ENCODE data around the gene LIMCH1.

Gene LIMCH1

DNA sequence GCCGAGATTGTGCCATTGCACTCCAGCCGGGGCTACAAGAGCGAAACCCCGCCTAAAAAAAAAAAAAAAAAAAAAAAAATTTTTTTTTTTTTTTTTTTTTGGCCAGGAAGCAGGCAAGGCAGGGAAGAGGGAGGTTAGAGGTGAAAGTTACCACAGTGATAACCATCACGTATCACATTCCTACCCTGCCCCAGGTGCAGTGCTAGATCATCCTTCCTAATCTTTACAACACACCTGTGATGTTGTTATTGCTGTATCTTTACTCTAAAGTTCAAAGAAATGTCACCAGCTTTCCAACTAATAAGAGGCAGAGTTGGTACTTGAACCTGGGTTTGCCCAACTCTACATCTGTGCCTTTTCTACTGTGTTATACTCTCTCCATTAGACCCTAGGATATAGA is 7.2 kb upstream of the LIMCH1 start:
- DNase-seq: no peak

DNA sequence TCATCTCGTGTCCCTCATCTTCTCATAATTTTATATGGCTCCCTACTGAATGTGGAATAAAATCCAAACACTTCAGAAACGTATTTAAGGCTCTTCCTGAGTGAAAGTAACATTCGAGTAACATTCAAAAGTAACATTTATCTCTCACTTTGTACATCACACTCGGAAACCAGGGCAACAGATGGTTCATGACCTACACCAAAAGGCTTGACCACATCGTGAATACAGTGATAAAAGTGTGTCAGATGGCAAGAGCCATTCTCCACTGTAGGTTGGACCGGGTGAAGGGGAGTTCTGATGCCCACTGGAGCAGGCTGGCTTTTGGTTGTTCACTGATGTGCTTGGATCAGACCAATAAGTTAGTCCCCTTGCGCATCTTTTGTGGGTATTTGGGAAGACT is 5.6 kb upstream of the LIMCH1 start:
- DNase-seq: no peak

DNA sequence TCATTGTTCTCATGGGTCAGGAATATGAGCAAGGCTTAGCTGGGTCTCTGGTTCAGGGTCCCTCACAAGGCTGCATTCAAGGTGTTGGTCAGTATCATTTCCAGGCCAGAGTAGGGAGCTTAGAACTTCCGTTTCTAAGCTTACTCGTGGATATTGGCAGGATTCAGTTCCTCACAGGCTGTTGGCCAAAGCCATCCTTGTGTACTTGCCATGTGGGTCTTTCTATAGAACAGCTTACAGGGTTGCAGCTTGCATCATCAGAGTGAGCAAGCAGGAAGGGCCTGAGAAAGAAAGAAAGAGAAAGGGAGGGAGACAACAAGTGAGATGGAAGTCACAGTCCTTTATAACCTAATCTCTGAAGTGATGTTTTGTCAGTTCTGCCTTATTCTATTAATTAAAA is 5.1 kb upstream of the LIMCH1 start:
- DNase-seq: no peak

DNA sequence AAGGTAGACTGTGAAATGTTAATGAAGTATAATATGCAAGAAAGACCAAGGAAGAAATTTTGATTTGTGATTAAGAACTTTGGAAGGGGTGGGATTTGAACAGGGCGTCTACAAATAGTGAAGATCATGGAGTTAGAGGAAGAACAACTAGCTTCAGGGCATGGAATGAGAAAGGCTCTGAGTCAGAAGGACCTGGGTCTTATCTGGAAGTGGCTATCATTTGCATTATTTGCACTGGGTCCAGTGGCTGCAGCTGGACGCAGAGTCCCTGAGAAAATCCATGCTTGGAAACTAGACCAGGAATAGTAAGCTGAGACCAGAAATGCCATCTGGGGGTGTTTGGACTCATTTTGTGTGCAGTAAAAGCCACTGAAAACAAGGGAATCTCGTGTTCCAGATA is 4.3 kb upstream of the LIMCH1 start:
- DNase-seq: no peak

DNA sequence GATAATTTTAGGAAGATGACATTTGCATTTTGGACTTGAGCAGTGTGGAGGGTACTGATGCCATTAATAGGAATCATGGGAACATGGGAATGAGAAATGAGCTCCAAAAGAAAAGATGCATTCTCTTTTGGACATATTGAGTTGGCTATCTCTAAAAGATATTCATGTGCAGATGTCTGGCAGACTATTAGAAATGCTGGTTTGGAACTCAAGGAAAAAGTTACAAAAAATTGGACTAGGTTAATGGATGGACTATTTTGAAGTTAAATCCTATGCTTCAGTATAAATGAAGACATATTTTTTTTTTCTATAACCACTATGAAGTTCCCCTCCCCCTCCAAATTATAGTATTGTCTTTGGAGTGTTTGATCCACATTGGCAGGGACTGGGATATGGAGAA is 3.6 kb upstream of the LIMCH1 start:
- DNase-seq: no peak

DNA sequence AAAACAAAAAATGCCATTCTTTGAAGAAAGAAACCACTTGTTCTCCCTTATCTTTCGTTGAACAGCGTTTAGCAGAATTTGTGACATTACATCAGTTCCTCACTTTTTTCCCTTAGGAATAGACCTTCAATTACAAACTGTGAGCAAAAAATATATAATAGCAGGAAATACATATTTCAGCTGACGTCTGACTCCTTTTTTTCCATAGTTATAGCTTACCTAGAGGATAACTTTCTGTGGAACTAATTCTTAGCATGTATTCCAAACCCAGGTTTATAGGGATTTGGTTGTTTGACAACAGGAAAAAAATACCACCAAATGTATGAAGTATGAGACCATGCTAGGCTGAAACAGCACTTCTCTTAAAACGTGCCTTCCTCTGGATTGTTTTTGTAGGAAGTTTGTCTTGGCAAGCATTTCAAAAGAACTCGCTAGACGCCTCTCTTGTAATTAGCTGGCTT is 2.0 kb upstream of the LIMCH1 start:
- no peak for DNase-seq

DNA sequence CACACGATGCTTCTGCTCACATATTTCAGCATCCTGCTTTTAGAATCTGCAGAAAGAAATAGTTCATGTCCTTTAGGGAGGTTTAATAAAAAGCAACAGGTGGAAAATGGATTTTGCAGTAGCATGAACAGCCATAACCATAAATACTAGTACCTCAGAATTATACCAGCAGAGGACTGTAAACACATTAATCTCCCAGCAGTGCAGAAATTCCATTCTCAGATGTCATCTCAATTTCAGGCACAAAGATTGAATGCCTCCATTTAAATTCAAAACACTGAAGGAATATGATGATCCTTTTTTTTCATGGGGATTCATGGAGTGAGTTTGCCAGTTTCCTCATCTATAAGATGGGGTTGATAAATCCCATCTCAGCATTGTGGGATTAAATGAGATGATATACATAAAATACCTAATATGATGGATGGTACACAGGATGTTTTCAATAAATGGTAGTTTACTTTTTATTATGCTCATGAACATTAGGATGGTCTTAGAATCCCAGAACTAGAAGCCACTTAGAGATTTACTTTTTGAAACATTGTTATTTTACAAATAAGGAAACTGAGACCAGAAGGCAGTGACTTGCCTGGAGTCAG is 566 bp upstream of the LIMCH1 start:
- no peak for DNase-seq

DNA sequence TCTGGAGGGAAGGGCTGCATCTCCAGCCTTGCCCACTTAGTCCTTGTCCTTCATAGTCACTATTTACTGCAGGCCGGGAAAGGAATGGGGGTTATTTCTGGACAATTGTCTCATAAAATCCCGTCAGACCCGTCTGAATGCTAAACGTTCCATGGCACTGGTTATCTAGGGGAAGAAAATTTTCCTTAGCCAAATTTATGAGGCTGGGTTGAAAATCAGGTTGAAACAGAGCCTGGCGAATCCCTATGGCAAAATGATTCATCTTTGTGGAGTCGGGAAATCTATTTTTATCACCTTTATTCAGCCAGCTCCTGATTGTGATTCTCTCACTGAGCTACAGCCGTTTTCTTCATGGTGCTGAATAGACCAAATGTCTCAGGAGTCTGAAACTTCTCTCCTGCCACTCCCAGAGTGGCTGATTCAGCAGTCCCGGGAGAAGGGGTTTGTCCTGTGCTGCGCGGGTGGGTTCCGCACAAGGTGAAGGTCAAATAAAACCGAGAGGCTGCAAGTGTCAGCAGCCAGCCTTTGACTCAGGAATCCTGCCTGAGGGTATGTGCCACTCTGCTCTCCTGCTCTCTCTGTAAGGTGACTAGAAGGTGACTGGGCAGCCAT is 1.0 kb downstream of the LIMCH1 start:
- DNase-seq: no peak

DNA sequence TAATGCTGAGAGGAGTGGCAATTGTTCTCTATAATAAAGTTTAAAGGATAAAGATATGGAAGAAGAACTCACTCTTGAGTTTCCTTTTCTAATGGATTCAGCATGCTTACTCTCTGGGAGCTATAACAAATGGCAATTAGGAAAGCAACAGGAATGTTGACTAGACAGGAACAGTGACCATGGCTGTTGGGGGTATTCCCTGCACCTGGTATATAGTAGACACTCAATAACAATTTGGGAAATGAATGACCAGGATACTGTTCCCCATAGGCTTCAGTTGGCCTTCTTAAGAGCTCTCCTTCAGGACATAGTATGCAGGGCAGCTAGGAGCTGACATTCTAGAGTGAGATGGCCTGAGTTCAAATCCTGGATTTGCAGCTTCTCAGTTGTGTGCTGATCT is 1.8 kb downstream of the LIMCH1 start:
- DNase-seq: no peak

DNA sequence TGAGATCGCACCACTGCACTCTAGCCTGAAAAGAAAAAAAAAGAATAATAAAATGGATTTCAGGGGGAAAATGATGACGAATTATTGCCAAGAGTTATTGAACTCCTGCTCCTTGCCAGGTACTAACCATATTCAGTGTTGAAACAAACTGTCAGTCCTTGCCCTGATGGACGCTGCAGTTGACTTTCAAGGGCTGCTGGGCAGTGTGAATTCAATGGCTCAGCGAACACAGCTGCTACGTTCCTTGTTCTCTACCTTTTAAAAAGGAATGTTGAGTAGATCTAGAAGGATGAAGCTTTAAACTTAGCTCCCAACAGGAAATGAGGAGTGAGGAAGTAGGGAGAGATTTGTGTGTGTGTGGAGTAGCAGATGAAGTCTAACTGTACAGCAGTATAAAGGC is 2.7 kb downstream of the LIMCH1 start:
- no peak for DNase-seq

DNA sequence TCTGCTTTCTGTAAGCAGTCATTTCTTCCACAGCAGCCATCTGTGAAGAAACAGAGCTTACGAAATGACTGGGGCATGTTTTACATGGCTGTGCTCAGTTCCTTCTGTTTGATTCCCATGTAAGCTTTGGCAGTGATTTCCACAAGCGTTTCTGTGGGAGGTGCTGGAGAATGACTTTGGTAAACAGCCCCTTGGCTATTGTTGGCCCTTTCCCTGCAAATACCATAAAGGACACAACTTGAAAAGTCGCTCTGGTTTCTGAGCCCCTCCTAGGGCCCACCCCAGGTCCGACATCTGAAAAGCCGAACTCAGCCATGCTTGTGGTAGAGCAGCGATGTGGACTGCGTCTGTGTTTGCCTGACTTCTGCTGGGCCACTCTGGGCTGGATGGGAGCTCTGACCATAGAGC is 3.7 kb downstream of the LIMCH1 start:
- DNase-seq: no peak

DNA sequence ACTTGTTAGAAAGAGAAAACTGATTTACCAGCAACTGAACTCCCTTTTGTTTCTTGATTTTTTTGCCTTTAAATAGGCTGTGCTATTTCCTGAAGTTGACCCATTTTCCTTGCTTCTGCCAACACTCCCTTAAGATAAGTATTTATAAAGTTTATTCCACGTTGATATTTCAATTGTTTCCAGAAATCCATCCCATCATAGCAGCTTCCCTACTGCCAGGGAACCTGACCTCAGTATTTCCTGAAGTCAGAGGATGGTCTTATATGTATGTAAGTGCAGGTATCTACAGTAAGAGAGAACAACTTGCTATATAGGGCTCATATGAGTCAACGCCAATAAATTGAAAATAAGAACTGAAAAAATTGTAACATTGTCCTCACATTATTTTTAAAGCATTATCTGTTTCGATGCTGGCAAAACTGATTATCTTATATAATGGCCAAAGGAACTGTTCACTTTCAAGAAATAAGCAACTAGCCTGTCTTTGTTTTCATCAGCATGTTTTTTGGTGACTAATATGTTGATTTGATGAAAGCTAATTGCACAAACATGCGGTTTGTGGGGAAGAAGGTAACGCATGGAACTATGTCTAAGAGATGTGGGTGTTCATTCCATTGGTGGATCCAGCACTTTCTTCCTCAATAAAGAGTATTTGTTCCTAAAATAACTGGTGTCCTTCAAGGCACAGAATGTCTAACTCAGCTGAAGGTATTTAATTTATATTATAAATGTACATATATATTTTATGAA is 4.7 kb downstream of the LIMCH1 start:
- DNase-seq: no peak

DNA sequence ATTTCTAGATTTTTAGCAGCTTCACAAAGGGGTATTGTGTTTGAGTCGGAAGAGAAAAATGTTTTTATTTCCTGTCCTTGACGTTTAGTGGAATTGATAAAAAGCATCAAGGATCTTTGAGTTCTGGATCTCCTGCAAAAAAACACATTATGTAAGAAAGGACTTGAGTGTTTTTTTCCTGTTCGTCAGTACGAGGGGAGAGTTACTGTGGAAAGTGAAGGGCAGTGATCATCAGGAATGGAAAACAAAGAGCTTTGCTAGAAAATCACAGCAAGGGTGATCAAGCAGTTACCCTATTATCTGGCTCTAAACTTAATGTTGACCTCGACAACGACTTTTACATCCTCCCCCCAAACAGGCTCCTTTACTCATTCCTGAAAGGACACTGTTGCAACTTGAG is 7.3 kb downstream of the LIMCH1 start:
- no peak for DNase-seq

DNA sequence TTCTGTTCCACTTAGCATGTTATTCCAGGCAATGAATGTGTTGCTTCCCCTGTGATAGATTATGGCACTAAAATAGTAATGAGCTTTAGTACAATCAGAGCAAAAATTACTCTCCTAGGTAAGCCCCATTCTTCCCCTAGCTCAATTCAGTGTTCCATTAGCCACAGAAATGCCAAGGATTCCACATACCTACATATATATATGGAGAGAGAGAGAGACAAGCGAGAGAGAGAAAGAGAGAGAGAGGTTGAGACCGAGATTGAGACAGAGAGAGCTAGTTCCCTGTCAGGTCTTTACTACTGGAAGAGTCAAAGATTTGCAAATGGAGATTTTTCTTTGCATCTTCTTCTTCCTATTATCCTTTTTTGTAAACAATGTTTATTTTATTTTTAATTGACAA is 8.7 kb downstream of the LIMCH1 start:
- no peak for DNase-seq

DNA sequence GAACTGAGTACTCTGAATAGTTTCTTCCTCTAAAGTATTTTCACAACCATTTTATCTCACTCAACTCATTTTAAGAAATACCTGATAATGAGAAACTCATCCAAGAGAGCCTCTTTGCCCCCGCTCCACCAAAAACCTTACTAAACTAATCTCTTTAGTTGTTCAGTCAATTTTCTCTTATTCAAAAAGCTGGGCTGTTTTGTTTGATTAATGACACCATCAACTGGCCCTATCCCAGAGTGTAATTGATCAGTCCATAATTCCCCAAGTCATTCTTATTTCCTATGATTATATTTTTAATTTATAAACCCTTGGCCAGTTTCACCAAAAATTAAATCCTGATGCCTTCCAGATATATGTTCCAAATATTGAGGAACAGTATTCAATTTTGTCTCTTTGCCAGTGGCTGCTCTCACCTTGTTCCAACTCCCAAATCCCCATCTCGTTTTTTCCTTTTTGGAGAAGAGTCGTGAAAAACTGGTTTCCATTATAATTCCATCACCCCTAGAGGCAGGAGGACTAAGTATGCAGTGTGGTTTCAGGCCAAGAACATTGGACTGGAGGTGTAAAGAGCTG is 10.4 kb downstream of the LIMCH1 start:
- DNase-seq: no peak

DNA sequence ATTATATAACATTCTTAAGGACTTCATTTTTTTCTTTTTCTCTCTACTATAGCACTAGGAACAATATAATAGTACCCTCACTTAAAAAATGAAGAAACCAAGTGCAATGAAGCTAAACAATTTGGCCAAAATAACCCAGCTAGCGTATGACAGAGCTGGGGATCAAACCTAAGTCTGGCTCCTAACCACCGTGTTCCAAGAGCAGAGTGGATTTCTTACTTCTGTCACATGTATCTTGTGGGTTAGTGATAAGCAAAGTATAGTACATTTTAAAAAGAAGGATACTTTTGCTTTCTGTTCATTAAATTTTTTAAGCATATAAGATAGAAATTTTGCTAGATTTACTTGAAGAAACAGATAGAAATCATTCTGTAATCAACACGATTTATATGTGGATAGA is 11.5 kb downstream of the LIMCH1 start:
- no peak for DNase-seq

DNA sequence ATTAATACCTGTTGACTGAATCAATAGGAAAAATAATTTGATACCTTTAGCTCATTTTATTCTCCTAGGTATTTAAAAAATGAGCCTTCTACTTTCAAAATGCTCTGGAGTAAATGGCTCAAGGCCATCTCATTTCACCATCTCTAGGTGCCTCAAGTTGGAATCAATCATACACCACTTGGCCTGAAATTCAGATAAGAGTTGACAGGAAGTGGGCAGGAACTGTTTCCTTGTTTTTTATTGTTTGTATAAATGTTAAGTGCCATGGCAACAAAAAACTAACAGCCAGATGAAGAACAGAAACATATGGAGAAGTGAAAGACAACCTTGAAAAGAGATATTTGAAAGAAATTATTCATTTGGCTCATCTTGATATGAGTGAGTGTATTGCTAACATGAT is 12.4 kb downstream of the LIMCH1 start:
- no peak for DNase-seq

DNA sequence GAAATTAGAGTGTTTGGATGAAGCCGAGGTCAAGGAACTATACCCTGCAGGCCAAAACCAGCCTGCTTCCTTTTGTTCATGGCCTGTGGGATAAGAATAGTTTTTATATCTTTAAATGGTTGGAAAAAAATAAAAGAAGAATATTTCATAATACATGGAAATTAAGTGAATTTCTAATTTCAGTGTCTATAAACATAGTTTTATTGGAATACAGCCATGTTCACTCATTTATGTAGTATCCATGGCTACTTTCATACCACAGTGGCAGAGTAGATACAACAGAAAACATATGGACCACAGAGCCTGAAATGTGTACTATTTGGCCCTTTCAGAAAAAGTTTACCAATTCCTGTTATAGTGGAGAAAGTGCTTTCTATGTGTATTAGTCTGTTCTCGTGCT is 13.6 kb downstream of the LIMCH1 start:
- no peak for DNase-seq

DNA sequence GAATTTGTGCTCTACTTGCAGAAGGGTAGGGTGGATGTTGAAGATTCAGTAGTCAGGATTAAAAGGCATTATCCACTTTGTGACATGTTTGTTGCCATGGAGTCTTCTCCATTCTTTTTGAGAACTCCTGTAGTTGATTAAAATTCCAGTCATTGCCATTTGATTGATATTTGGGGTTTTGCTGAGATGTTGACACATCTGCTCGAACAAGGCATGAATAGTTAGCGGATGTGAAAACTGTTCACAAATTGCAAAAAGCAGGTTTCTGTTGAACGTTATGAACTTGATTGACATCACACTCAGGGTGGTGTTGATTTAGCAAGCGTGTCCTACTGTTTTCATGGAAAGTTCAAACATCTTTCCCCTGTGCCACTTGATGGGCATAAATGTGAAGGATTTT is 16.9 kb downstream of the LIMCH1 start:
- no peak for DNase-seq

DNA sequence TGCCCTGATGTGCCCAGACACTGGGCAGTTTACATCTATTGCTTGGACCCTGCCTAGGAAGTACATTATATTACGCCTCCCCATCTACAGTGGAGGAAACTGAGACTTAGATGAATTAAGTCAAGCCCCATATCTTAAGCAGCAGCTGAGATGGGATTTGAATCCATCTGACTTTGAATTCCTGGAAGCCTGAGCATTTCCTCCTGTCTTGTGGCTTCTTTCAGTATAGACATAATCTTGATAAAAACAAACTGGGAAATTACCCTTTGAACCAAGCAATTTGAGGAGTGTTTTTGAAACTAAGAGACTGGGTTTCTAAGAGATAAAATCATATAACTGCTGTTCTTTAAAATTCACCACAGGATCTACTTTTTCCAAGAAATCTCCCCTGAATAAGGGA is 18.6 kb downstream of the LIMCH1 start:
- DNase-seq: no peak

DNA sequence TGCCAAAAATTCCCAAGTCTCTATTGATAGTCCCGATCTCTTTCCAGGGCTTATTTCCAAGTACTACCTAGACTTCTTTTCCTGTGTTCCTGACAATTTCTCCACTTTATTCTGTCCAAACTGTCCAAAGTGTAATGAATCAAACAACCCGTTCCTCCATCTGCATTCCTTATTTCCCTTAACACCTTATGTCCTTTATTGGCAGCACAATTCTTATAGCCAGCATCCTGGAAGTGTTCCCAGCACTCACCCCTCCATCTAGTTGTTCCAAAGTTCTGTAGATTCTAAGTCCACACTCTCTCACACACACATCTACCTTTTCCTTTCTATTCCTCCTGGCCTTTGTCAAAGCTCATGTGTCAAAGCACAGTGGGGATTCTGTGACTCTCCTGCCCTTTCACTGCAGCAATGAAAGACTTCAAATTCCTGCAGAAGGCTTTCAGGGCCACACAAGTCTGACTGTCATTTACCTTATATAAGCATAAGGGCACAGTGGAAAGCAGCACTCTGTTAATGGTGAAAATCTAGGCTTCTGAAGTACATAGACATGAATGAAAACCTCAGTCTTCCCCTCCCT is 22.1 kb downstream of the LIMCH1 start:
- no peak for DNase-seq

DNA sequence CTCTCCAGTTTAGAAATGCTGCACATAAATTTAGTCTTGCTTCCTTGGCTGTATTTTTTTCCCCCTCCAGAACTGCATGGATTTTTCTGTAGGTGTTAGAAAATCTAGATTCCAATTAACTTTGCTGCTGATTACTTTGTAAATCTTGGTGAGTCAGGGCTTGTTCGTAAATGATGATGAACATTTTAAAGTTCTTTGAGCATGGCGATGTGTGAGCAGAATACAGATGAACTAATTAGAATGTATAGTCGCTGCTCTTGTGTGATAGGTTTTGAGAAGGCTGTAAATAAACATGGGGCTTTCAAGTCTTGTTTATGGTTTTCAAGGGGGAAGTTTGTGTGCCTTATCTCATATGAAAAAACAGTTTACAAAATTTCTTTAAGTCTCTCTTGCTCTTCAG is 23.3 kb downstream of the LIMCH1 start:
- no peak for DNase-seq

DNA sequence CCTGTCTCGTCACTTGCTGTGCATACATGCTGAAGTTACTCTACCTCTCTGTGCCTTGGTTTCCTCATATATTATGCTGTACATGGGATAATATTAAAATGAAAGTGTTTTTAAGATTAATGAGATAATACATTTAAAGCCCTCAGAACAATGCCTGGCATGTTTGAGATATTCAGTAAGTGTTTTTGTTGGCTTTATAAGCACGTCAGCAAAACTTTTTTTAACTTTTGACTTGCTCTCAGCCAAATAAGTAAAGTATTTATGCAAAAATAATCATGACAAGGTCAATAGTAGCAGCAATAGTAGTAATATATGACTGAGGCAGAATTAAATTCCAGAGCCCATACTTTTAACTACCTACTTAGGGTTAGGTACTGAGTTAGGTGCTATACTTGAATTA is 29.2 kb downstream of the LIMCH1 start:
- DNase-seq: no peak

DNA sequence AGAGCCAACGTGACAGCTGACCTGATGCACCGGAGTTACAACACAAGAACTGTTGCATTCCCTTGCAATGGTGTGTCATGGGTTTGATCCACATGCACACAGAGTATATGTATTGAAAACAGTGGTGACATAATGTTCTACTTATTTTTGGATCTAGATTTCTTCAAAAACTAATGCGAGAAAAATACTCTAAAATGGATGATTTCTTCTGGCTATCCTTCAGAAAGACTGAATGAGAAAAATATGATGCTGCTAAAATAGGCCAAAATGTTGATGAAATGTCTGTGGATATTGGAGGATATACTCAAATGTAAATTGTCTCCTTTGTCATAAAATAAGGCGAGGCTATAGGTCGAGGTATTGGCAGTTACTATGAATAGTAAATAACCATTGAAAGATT is 30.4 kb downstream of the LIMCH1 start:
- no peak for DNase-seq

Measured in activated CD4-positive, alpha-beta T cell treated with anti-CD3 and anti-CD28 coated beads for 1 hour (primary cell).